ENCODE data around the gene SURF4. TPM values are rescaled to one million over a fixed set of nuclear protein-coding genes. Genes with fewer than 3 reads are reported as not detected.

The SURF4 gene
- total and polyA plus RNA-seq, 2 donors (not counting 3 experiments of a cell fraction or from before 2014, with no cell fraction given): 216 to 358 TPM

DNA sequence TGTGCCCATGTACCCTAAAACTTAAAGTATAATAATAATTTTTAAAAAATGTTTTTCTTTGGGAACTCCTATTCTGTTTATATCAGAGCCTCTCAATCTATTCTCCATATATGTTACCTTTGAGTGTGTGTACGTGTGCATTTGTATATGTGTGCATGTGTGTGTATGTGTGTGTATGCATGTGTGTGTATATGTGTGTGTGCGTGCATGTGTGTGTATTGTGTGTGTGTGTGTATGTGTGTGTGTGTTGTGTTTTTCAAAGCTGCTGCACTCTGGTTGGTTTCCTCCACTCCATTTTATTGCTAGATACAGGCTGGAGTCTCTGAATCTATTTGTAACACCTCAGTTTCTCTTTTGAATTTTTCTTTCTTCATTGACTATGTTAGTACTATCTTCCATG lies 59.9 kb downstream of the SURF4 start:
- no peaks in the 10 kb centered on the region for H3K4me1 ChIP-seq (ENCODE audit: control insufficient read depth, extremely low read depth, insufficient read depth, low read length)
- no peak for TF ChIP-seq POLR2A (IDR thresholded peaks at IDR 0.05; ENCODE audit: low read depth, low read length)
- no peak for TF ChIP-seq EZH2 (IDR thresholded peaks at IDR 0.05; ENCODE audit: borderline replicate concordance, low read depth, low read length, severe bottlenecking)
- TF ChIP-seq GATA2 (IDR thresholded peaks at IDR 0.05; ENCODE audit: insufficient read depth, insufficient read length, low read depth, low read length): no peak
- no peak for TF ChIP-seq JUN (IDR thresholded peaks at IDR 0.05; ENCODE audit: borderline replicate concordance, insufficient read depth, insufficient read length, low read depth)
- no peaks in the 10 kb centered on the region for H3K27me3 ChIP-seq (ENCODE audit: control insufficient read depth in 2 of 2, insufficient read depth in 2 of 2, low read length in 2 of 2)
- BruUV-seq (replicated peaks): no TSS peak
- CTCF ChIA-PET: no interaction called here
- dilution Hi-C loops (cut with MboI; ENCODE audit: extremely low pct_ligation_motif_present, low sequenced_read_pairs) (no loop called here), intact Hi-C loops (cut with micrococcal nuclease) (no loop called here)
- no peak overlapping the region for H3K27ac ChIP-seq (ENCODE audit: insufficient read depth, low read depth, low read length)
- FAIRE-seq (no peak), DNase-seq (ENCODE audit: low read depth, low spot score) (no peak)
- H2AFZ ChIP-seq (ENCODE audit: low read depth, low read length): no peak overlapping the region
- no peaks in the 10 kb centered on the region for H3K36me3 ChIP-seq (ENCODE audit: control insufficient read depth in 2 of 2, extremely low read depth in 1 of 2, insufficient read depth in 2 of 2, low read length in 2 of 2)
- H3K9ac ChIP-seq (replicated peaks; ENCODE audit: extremely low read depth, insufficient read depth, low read length): no peak overlapping the region
- no peak overlapping the region for H3K4me2 ChIP-seq (ENCODE audit: insufficient read depth, low read length)
- H4K20me1 ChIP-seq (replicated peaks; ENCODE audit: control insufficient read depth, extremely low read depth, insufficient read depth, low read length): no peaks in the 10 kb centered on the region
- H3K9me3 ChIP-seq (replicated peaks; ENCODE audit: control insufficient read depth, insufficient read depth, low read length): no peaks in the 10 kb centered on the region
- POLR2A ChIA-PET: no interaction called here
- H3K9me1 ChIP-seq (replicated peaks; ENCODE audit: control insufficient read depth, extremely low read depth, insufficient read depth, low read length): no peaks in the 10 kb centered on the region
- H3K4me3 ChIP-seq (replicated peaks in 1 of 3; ENCODE audit: insufficient read depth in 1 of 3, low read depth in 1 of 3, low read length in 3 of 3): no peak overlapping the region
- H3K79me2 ChIP-seq (ENCODE audit: control insufficient read depth, insufficient read depth, low read length): no peaks in the 10 kb centered on the region

Small RNA genes lying within 50 kb of the gene (small RNA-seq; reads per million reads assigned to genes)
- gene RF00019 (ENCODE audit: insufficient read depth, insufficient read length, low read depth, low replicate concordance): not detected
- gene SNORD24 (ENCODE audit: insufficient read depth, insufficient read length, low read depth, low replicate concordance): not detected
- gene SNORD36A (ENCODE audit: insufficient read depth, insufficient read length, low read depth, low replicate concordance): not detected
- gene SNORD36B (ENCODE audit: insufficient read depth, insufficient read length, low read depth, low replicate concordance): not detected
- not detected for gene SNORD36C (ENCODE audit: insufficient read depth, insufficient read length, low read depth, low replicate concordance)

Other genes starting within 250 kb of the SURF4 start
- gene GBGT1, start 212.1 kb downstream of the SURF4 start, total RNA-seq: 28.7 and 35.6 TPM in 2 replicates
- 56.3 and 68.8 TPM in 2 replicates for gene GBGT1, start 212.1 kb downstream of the SURF4 start, polyA plus RNA-seq
- not detected in 2 replicates for gene OBP2B, start 166.8 kb downstream of the SURF4 start, total RNA-seq
- not detected in 2 replicates for gene OBP2B, start 166.8 kb downstream of the SURF4 start, polyA plus RNA-seq
- not detected in 2 replicates for gene ABO, start 100.9 kb downstream of the SURF4 start, total RNA-seq
- gene ABO, start 100.9 kb downstream of the SURF4 start, polyA plus RNA-seq: not detected in 2 replicates
- gene SURF6, start 39.9 kb downstream of the SURF4 start, total RNA-seq: 16.0 and 16.4 TPM in 2 replicates
- gene SURF6, start 39.9 kb downstream of the SURF4 start, polyA plus RNA-seq: 4.9 TPM in 2 replicates
- 26.7 and 27.4 TPM in 2 replicates for gene MED22, start 27.9 kb downstream of the SURF4 start, total RNA-seq
- gene MED22, start 27.9 kb downstream of the SURF4 start, polyA plus RNA-seq: 25.7 and 29.5 TPM in 2 replicates
- 2,043 and 2,112 TPM in 2 replicates for gene RPL7A, start 27.8 kb downstream of the SURF4 start, total RNA-seq
- 2,090 and 2,329 TPM in 2 replicates for gene RPL7A, start 27.8 kb downstream of the SURF4 start, polyA plus RNA-seq
- gene SURF1, start 19.6 kb downstream of the SURF4 start, total RNA-seq: 12.0 and 22.8 TPM in 2 replicates
- 26.6 and 27.1 TPM in 2 replicates for gene SURF1, start 19.6 kb downstream of the SURF4 start, polyA plus RNA-seq
- 9.3 and 10.6 TPM in 2 replicates for gene SURF2, start 19.5 kb downstream of the SURF4 start, total RNA-seq
- gene SURF2, start 19.5 kb downstream of the SURF4 start, polyA plus RNA-seq: 14.2 and 16.9 TPM in 2 replicates
- gene STKLD1, start 306 bp upstream of the SURF4 start, total RNA-seq: 0.77 and 0.85 TPM in 2 replicates
- 0.29 and 0.67 TPM in 2 replicates for gene STKLD1, start 306 bp upstream of the SURF4 start, polyA plus RNA-seq
- 27.0 and 29.5 TPM in 2 replicates for gene REXO4, start 42.0 kb upstream of the SURF4 start, total RNA-seq
- gene REXO4, start 42.0 kb upstream of the SURF4 start, polyA plus RNA-seq: 16.9 and 19.5 TPM in 2 replicates
- gene ADAMTS13, start 46.3 kb upstream of the SURF4 start, total RNA-seq: 1.4 and 2.5 TPM in 2 replicates
- 1.5 and 1.8 TPM in 2 replicates for gene ADAMTS13, start 46.3 kb upstream of the SURF4 start, polyA plus RNA-seq
- gene CACFD1, start 83.9 kb upstream of the SURF4 start, total RNA-seq: 9.7 and 9.8 TPM in 2 replicates
- 11.5 and 14.0 TPM in 2 replicates for gene CACFD1, start 83.9 kb upstream of the SURF4 start, polyA plus RNA-seq
- 35.7 and 39.0 TPM in 2 replicates for gene SLC2A6, start 103.0 kb upstream of the SURF4 start, total RNA-seq
- 39.6 and 56.1 TPM in 2 replicates for gene SLC2A6, start 103.0 kb upstream of the SURF4 start, polyA plus RNA-seq
- gene MYMK, start 148.9 kb upstream of the SURF4 start, total RNA-seq: not detected in 2 replicates
- gene MYMK, start 148.9 kb upstream of the SURF4 start, polyA plus RNA-seq: not detected in 2 replicates
- not detected in 2 replicates for gene ADAMTSL2, start 158.6 kb upstream of the SURF4 start, total RNA-seq
- gene ADAMTSL2, start 158.6 kb upstream of the SURF4 start, polyA plus RNA-seq: not detected in 2 replicates
- not detected in 2 replicates for gene FAM163B, start 233.3 kb upstream of the SURF4 start, total RNA-seq
- not detected in 2 replicates for gene FAM163B, start 233.3 kb upstream of the SURF4 start, polyA plus RNA-seq

Data from endothelial cell of umbilical vein (primary cell).